ENCODE results near the gene DEPDC1. TPM values are rescaled to one million over a fixed set of nuclear protein-coding genes. Genes with fewer than 3 reads are reported as not detected.
"Not testable (repeated sequence)": the region's sequence is repeated elsewhere in the genome, so short reads cannot be mapped to it uniquely, and the experiment has no call there.

DEPDC1 gene
- total and polyA plus RNA-seq, 3 donors from 2014 or later, result 7.7 to 12.7 (median 10.8) TPM

DNA sequence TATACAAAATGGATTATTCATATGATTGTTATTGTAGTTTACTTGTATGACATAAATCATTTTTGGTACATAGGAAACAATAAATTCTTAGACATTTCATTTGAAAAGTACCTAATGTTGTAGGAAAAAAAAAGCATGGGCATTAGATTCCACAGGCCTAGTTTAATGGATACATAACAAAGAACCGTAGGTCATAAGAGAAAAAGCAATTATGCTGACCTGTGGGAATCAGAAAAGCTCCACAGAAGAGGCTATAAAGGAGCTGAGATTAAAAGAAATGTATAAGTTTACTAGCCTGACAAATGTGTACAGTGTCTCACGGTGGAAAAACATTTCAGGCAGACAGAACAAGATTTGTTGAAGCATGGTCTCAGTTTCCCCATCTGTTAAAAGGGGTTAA, 3.7 kb downstream of the DEPDC1 start:
- no peak for DNase-seq
- no peak overlapping the region for H3K27ac ChIP-seq
- H3K36me3 ChIP-seq (ENCODE audit: low read depth, missing control alignments), result no peaks in the 10 kb centered on the region
- 81 to 84% methylated on average over 2 of the region's 2 CpGs for WGBS, 2 donors
- H3K4me3 ChIP-seq, result no peak overlapping the region
- no peaks in the 10 kb centered on the region for H3K27me3 ChIP-seq
- H3K4me1 ChIP-seq, result peaks cover 8% of the 10 kb centered on the region
- intact Hi-C loops (cut with DNase I; ENCODE audit: low total_unique reads), result no loop called here
- H3K9me3 ChIP-seq, result no peaks in the 10 kb centered on the region
- no peak for TF ChIP-seq POLR2A (IDR thresholded peaks at IDR 0.05)
- TF ChIP-seq, protein P1, sequence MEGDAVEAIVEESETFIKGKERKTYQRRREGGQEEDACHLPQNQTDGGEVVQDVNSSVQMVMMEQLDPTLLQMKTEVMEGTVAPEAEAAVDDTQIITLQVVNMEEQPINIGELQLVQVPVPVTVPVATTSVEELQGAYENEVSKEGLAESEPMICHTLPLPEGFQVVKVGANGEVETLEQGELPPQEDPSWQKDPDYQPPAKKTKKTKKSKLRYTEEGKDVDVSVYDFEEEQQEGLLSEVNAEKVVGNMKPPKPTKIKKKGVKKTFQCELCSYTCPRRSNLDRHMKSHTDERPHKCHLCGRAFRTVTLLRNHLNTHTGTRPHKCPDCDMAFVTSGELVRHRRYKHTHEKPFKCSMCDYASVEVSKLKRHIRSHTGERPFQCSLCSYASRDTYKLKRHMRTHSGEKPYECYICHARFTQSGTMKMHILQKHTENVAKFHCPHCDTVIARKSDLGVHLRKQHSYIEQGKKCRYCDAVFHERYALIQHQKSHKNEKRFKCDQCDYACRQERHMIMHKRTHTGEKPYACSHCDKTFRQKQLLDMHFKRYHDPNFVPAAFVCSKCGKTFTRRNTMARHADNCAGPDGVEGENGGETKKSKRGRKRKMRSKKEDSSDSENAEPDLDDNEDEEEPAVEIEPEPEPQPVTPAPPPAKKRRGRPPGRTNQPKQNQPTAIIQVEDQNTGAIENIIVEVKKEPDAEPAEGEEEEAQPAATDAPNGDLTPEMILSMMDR (IDR thresholded peaks at IDR 0.05), result no peak

DNA sequence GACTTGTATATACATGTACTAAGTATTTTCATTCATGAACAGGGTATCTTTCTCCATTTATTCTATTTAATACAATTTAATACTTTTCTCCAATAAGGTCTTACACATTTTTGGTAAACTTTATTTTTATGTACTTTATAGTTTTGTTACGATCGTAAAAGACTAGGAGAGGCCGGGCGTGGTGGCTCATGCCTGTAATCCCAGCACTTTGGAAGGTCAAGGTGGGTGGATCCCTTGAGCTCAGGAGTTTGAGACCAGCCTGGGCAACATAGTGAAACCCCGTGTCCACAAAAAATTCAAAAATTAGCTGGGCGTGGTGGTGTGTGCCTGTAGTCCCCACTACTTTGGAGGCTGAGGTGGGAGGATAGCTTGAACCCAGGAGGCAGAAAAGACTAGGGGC, 4.6 kb downstream of the DEPDC1 start:
- DNase-seq; H3K27me3 ChIP-seq; H3K4me3 ChIP-seq; H3K9me3 ChIP-seq; intact Hi-C loops (cut with DNase I; ENCODE audit: low total_unique reads); H3K4me1 ChIP-seq; H3K27ac ChIP-seq; H3K36me3 ChIP-seq (ENCODE audit: low read depth, missing control alignments): not testable (repeated sequence)
- WGBS, 2 donors, result 94 to 97% methylated on average over 6 of the region's 6 CpGs

DNA sequence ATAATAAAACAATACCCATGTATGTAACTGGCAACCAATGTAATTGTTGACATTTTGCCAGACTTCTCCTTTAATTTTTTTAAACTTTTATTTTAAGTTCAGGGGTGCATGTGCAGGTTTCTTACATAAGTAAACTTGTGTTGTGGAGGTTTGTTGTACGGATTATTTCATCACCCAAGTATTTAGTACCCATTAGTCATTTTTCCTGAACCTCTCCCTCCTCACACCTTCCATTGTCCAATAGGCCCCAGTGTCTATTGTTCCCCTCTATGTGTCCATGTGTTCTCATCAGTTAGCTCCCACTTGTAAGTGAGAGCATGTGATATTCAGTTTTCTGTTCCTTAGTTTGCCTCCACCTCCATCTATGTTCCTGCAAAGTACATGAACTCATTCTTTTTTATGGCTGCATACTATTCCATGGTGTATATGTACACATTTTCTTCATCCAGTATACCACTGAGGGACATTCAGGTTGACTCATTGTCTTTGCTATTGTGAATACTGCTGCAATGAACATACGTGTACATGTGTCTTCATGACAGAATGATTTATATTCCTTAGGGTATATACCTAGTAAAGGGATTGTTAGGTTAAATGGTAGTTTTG, 6.7 kb downstream of the DEPDC1 start:
- TF ChIP-seq POLR2A (IDR thresholded peaks at IDR 0.05), result no peak
- TF ChIP-seq, protein P1 (IDR thresholded peaks at IDR 0.05), result no peak
- H3K27me3 ChIP-seq, result no peaks in the 10 kb centered on the region
- DNase-seq, result no peak
- H3K36me3 ChIP-seq (ENCODE audit: low read depth, missing control alignments), result no peaks in the 10 kb centered on the region
- 96 to 97% methylated on average over 2 of the region's 2 CpGs for WGBS, 2 donors
- no peaks in the 10 kb centered on the region for H3K9me3 ChIP-seq
- H3K4me1 ChIP-seq, result no peaks in the 10 kb centered on the region
- no peak overlapping the region for H3K4me3 ChIP-seq
- intact Hi-C loops (cut with DNase I; ENCODE audit: low total_unique reads), result no loop called here
- H3K27ac ChIP-seq, result no peak overlapping the region

DNA sequence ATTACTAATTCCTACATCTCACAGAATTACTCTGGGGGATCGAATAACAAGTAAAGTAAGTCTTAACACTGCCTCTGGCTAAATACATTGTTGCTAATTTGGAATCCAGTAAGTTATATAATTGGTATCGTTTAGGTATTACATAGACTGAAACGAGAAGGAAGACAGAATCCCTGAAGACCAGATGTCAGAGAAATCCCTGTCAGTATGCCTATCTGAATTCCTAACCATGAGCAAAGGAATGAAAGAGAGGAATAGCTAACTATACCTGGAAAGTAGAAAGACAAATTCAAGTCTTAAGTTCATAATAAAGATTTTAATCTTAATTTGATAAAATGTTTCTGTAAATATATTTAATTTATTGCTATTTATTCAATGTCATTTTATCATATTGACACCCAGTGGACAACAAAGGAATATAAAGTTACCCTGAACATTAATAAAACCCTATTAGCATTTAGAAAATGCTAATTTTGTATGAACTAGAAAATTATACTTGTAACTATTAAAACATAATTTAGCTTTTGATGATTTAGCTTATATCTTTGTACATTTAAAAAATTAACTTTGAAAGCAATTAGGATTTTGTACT, 11.4 kb downstream of the DEPDC1 start:
- H3K9me3 ChIP-seq, result no peaks in the 10 kb centered on the region
- no peaks in the 10 kb centered on the region for H3K27me3 ChIP-seq
- intact Hi-C loops (cut with DNase I; ENCODE audit: low total_unique reads), result no loop called here
- H3K36me3 ChIP-seq (ENCODE audit: low read depth, missing control alignments), result no peaks in the 10 kb centered on the region
- no peak overlapping the region for H3K27ac ChIP-seq
- WGBS, 2 donors, result 31 to 47% methylated on average over 3 of the region's 3 CpGs
- no peak for DNase-seq
- no peaks in the 10 kb centered on the region for H3K4me1 ChIP-seq
- TF ChIP-seq, protein P1 (IDR thresholded peaks at IDR 0.05), result no peak
- TF ChIP-seq POLR2A (IDR thresholded peaks at IDR 0.05), result no peak
- H3K4me3 ChIP-seq, result no peak overlapping the region

DNA sequence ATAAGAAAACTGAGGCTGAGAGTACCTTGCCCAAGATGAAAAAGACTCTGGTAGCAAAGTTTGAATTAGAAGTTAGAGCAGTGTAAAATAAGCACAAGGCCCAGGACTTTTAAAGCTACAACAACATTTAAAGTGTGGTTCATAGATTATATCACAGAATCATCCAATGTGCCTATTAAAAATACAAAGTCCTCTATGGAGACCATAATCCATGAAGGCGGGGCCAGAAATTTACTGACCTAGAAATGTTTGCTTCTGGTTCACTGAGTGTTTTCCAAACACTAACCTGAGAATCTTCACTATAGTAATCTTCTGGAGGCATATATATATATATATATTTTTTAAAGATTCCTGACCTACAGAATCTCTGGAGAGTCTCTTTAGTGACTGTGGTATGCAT, 12.3 kb downstream of the DEPDC1 start:
- no peaks in the 10 kb centered on the region for H3K36me3 ChIP-seq (ENCODE audit: low read depth, missing control alignments)
- no peak for DNase-seq
- intact Hi-C loops (cut with DNase I; ENCODE audit: low total_unique reads), result no loop called here
- WGBS, 2 donors, result 93 to 94% methylated on average over 1 of the region's 1 CpG
- H3K4me3 ChIP-seq, result no peak overlapping the region
- H3K27me3 ChIP-seq, result no peaks in the 10 kb centered on the region
- H3K27ac ChIP-seq, result no peak overlapping the region
- no peaks in the 10 kb centered on the region for H3K9me3 ChIP-seq
- no peaks in the 10 kb centered on the region for H3K4me1 ChIP-seq
- TF ChIP-seq, protein P1 (IDR thresholded peaks at IDR 0.05), result no peak
- TF ChIP-seq POLR2A (IDR thresholded peaks at IDR 0.05), result no peak
